ENCODE measurements around the gene DNAJC10. TPM values are rescaled to one million over a fixed set of nuclear protein-coding genes. Genes with fewer than 3 reads are reported as not detected.

Gene DNAJC10
- total and polyA plus RNA-seq, 2 of the 4 experiments (the other 2 are of a cell fraction), result 34.6 to 53.2 TPM

- TF ChIP-seq USF2 (IDR thresholded peaks at IDR 0.05; ENCODE audit: low read depth, low read length), result no peak
Observed at GRCh38 chr2:182666674-182667314, 49.3 kb upstream of the DNAJC10 start (continued).

DNA sequence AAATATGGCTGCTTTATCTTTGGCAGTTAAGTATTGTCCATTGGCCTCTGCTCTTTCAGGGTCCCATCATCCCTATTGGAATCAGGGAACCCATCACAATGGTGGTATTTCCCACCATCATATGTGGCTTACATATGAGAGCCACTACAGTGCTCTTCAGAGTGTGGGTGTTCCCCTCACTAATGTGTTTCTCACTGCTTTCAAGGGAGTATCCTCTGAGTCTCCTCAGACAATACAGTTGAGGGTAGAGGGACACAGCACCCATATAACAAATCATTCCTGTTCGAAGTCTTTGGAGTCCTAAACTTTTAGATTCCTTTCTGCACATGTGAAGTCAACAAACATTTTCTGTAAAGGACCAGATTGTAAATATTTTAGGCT, 48.8 kb upstream of the DNAJC10 start:
- H4K8ac ChIP-seq (ENCODE audit: low read depth in 2 of 2, low read length in 2 of 2), result no peak overlapping the region
- H2AFZ ChIP-seq (replicated peaks; ENCODE audit: low read length, poor library complexity), result no peak overlapping the region
- no peaks in the 10 kb centered on the region for H4K20me1 ChIP-seq (ENCODE audit: insufficient read depth, low read length)
- H3K79me1 ChIP-seq (ENCODE audit: low read depth in 1 of 2, low read length in 2 of 2), result no peaks in the 10 kb centered on the region
- no peaks in the 10 kb centered on the region for H3K4me1 ChIP-seq (ENCODE audit: control insufficient read depth, insufficient read depth, low read length)
- 0 out of 2 replicates have a peak, but pooled peaks have one; percentile 17 for ATAC-seq (ENCODE audit: low read depth)
- DNase-seq, result no peak
- no CpG with 5 or more reads among the region's 1 CpG for WGBS, 2 experiments (ENCODE audit: extremely low coverage in 2 of 2, insufficient read length in 1 of 2)
- intact Hi-C loops (cut with micrococcal nuclease) (loop anchor here (5.0 kb wide), 1 partner anchor 50 kb away; the partner anchor contains the start of gene DNAJC10), dilution Hi-C loops (cut with HindIII; ENCODE audit: low sequenced_read_pairs, unreplicated experiment) (loop anchor here (25.0 kb wide), 1 partner anchor 480 kb away; no protein-coding TSS in a partner anchor), in situ Hi-C loops (cut with MboI; ENCODE audit: low sequenced_read_pairs) (loop anchor here (25.0 kb wide), 2 partner anchors 755 to 905 kb away; no protein-coding TSS in a partner anchor)
- H3K18ac ChIP-seq (ENCODE audit: low read depth, low read length), result no peak overlapping the region
- no peak overlapping the region for H3K23ac ChIP-seq (ENCODE audit: low read depth, low read length)
- no TSS peak for BruUV-seq (replicated peaks)
- H3K9me3 ChIP-seq (ENCODE audit: control insufficient read depth, insufficient read depth, low read length), result no peaks in the 10 kb centered on the region
- H3K9ac ChIP-seq (ENCODE audit: low read depth, low read length), result no peak overlapping the region
- ChIA-PET POLR2A (ENCODE audit: unreplicated experiment) (no interaction called here), CTCF (interaction anchor here (0.7 to 1.6 kb wide), 4 partner anchors 9 to 337 kb away, joined by 3 to 4 read pairs (median 4); no protein-coding TSS in a partner anchor)
- no peak overlapping the region for H3K4me2 ChIP-seq (ENCODE audit: low read depth, low read length)
- H2AK5ac ChIP-seq (ENCODE audit: low read depth, low read length), result no peak overlapping the region
- H4K91ac ChIP-seq (ENCODE audit: insufficient read depth, low read depth, low read length), result no peak overlapping the region
- H3K27me3 ChIP-seq (ENCODE audit: control insufficient read depth, insufficient read depth, low read length), result no peaks in the 10 kb centered on the region
- no peak overlapping the region for H3K4me3 ChIP-seq (ENCODE audit: insufficient read depth, low read depth, low read length)
- no peak overlapping the region for H2BK120ac ChIP-seq (ENCODE audit: low read depth, low read length)
- no peak overlapping the region for H2BK15ac ChIP-seq (ENCODE audit: low read depth, low read length)
- no peak for TF ChIP-seq FOS (IDR thresholded peaks at IDR 0.05; ENCODE audit: low read depth, low read length)
- no peak for TF ChIP-seq MAZ (IDR thresholded peaks at IDR 0.05; ENCODE audit: borderline replicate concordance, low read depth, low read length)
- no peak for TF ChIP-seq MAFK (IDR thresholded peaks at IDR 0.05; ENCODE audit: low read depth, low read length)
- no peak for TF ChIP-seq USF2 (IDR thresholded peaks at IDR 0.05; ENCODE audit: low read depth, low read length)
- TF ChIP-seq, protein P1, sequence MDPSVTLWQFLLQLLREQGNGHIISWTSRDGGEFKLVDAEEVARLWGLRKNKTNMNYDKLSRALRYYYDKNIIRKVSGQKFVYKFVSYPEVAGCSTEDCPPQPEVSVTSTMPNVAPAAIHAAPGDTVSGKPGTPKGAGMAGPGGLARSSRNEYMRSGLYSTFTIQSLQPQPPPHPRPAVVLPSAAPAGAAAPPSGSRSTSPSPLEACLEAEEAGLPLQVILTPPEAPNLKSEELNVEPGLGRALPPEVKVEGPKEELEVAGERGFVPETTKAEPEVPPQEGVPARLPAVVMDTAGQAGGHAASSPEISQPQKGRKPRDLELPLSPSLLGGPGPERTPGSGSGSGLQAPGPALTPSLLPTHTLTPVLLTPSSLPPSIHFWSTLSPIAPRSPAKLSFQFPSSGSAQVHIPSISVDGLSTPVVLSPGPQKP (IDR thresholded peaks at IDR 0.05; ENCODE audit: borderline replicate concordance, low read depth, low read length), result no peak
- no peaks in the 10 kb centered on the region for H3K36me3 ChIP-seq (ENCODE audit: control insufficient read depth, insufficient read depth, low read length)
- no peak overlapping the region for H3K56ac ChIP-seq (ENCODE audit: extremely low read depth, insufficient read depth, low read length)
- 0 out of 2 replicates have a peak overlapping the region, but pooled peaks have one; percentile 3 for H2BK20ac ChIP-seq (ENCODE audit: low read depth, low read length)
- no peak overlapping the region for H3K4ac ChIP-seq (ENCODE audit: low read depth, low read length)
- no peak overlapping the region for H2BK5ac ChIP-seq (ENCODE audit: low read depth, low read length, poor library complexity, severe bottlenecking)
- H3K9me1 ChIP-seq (ENCODE audit: insufficient read depth, low read length), result no peaks in the 10 kb centered on the region
- H3K27ac ChIP-seq (ENCODE audit: insufficient read depth, low read length), result no peak overlapping the region
- no peak overlapping the region for H2AK9ac ChIP-seq (replicated peaks; ENCODE audit: low read depth, low read length, poor library complexity)
- H3K14ac ChIP-seq (replicated peaks; ENCODE audit: low read depth, low read length), result no peak overlapping the region
- no peak overlapping the region for H4K5ac ChIP-seq (ENCODE audit: low read depth, low read length)
